Heart left ventricle (tissue), 16 donors: ENCODE results near the gene FPR1. TPM values are rescaled to one million over a fixed set of nuclear protein-coding genes. Genes with fewer than 3 reads are reported as not detected.
A peak's percentile ranks its signal among the peaks of the same experiment; 100 is the strongest.

Experiments
- ATAC-seq, 4 donors: fragments of 200-7000 bp; cut with Tn5 transposase; one replicate each; pipeline ENCODE4 v1.9.1; 2020 to 2022; ENCODE audit warnings: moderate library complexity in 4 of 4, mild to moderate bottlenecking in 3 of 4, moderate number of reproducible peaks in 1 of 4
- DNase-seq, 5 donors: peaks; one replicate each; pipeline ENCODE4 v3.0.0-alpha.2; 2020
- H3K27ac ChIP-seq, 12 donors: fragments of 200-600 bp; sonication (generic) in 4 of 12; one replicate each; pipeline versions ENCODE4 v1.5.0 to v1.8.0; 2016 to 2022; ENCODE audit warnings: mild to moderate bottlenecking in 2 of 12
- H3K27me3 ChIP-seq, 9 donors: fragments of 200-600 bp; sonication (generic) in 2 of 9; one replicate each; pipeline versions ENCODE4 v1.5.1 to v1.8.0; 2016 to 2022; ENCODE audit warnings: mild to moderate bottlenecking in 3 of 9
- H3K36me3 ChIP-seq, 9 donors: fragments of 200-600 bp; sonication (generic) in 2 of 9; one replicate each; pipeline versions ENCODE4 v1.5.0 to v1.8.0; 2018 to 2022; ENCODE audit warnings: mild to moderate bottlenecking in 2 of 9
- H3K4me1 ChIP-seq, 12 donors: fragments of 200-600 bp; sonication (generic) in 4 of 12; one replicate each; pipeline versions ENCODE4 v1.5.0 to v1.8.0; 2016 to 2022; ENCODE audit warnings: mild to moderate bottlenecking in 3 of 12
- H3K4me3 ChIP-seq, 12 donors: fragments of 200-600 bp; sonication (generic) in 4 of 12; one replicate each; pipeline versions ENCODE4 v1.5.0 to v1.8.0; 2017 to 2022; ENCODE audit warnings: mild to moderate bottlenecking in 9 of 12, moderate library complexity in 4 of 12
- H3K9me3 ChIP-seq, 12 donors: fragments of 200-600 bp; sonication (generic) in 4 of 12; one replicate each; pipeline versions ENCODE4 v1.5.0 to v1.8.0; 2016 to 2022; ENCODE audit warnings: mild to moderate bottlenecking in 1 of 12
- POLR2A ChIP-seq, 2 donors: fragments of 450-650 bp; IDR thresholded peaks; one replicate each; pipeline ENCODE4 v1.6.1; 2017; ENCODE audit warnings: antibody characterized with exemption in 2 of 2, mild to moderate bottlenecking in 2 of 2, moderate library complexity in 2 of 2
- WGBS, 4 donors: extraction: QIAGEN DNeasy Blood & Tissue Kit in 2 of 4; methylation state at CpG; one replicate each; pipeline versions ENCODE4 v1.1.5 to v1.1.7; 2013 to 2018; 5-methylcytosine and 5-hydroxymethylcytosine counted together
- intact Hi-C, 10 donors: fragments of 100-400 bp; cut with DNase I; formaldehyde crosslinking; loops; one replicate each; pipeline versions ENCODE4 v1.11.1 to v1.14.2; 2022
- polyA plus RNA-seq, 2 donors: library from polyadenylated mRNA; stranded (reverse); fragments of 200-250 nt; gene quantifications; one replicate each; pipeline ENCODE4 v1.2.3, GENCODE V29; 2013
- total RNA-seq, 9 donors: library from RNA; depleted of rRNA in 2 of 9; stranded (reverse); fragments of >200 nt in 2 of 9; fragmentation: NEBNext Ultra II Directional in 3 of 9; extraction: Animal tissue kit (Norgen Biotek cat#: 25700) in 3 of 9; gene quantifications; one replicate each; pipeline versions ENCODE4 v1.1.0 to v1.2.4, GENCODE V29; 2016 to 2023
- TF ChIP-seq, protein P1 (sequence below), 12 donors: fragments of 200-600 bp; sonication (generic) in 4 of 12; IDR thresholded peaks; one replicate each; pipeline versions ENCODE4 v1.5.0 to v1.8.0; 2018 to 2022; ENCODE audit warnings: antibody characterized with exemption in 12 of 12, mild to moderate bottlenecking in 5 of 12
- donor health status: ischemic (EF 13 %, LVEDD 7.1; RV severe dilation, severe dysfunction).
- donor health status: healthy with polysubstance abuse.
- donor health status: DM: no; HTN: yes; CAD: no.
- donor health status: DM: no; HTN: no; CAD: no.
- donor health status: ischemic (EF 25% LVEDD 6.9; RV normal size, moderate dysfunction).
- donor health status: ischemic (EF 25% LVEDD 5.7; RV mildly dilated, moderate dysfunction).
- donor health status: healthy.
- donor health status: DM: yes; HTN: yes; CAD: no.
- donor health status: ischemic (EF 35%, LVEDD 5.7; RV mildly dilated, moderate dysfunction).
- donor health status: nonischemic (EF 11% LVEDD 7.7; RV severe dilation, severe dysfunction).
- donor health status: DM: yes; HTN: yes; CAD: no.
- donor health status: PGD.
- donor health status: ischemic (EF 29% LVEDD 5.4; RV normal size, mild dysfunction).
- donor health status: nonischemic (EF 23%, LVEDD 6.1; RV moderate dilation, normal function).

The FPR1 gene
- total and polyA plus RNA-seq, 11 donors, result 0.15 to 39.4 (median 4.7) TPM

- no peak for TF ChIP-seq POLR2A (IDR thresholded peaks at IDR 0.05)
- TF ChIP-seq, protein P1, sequence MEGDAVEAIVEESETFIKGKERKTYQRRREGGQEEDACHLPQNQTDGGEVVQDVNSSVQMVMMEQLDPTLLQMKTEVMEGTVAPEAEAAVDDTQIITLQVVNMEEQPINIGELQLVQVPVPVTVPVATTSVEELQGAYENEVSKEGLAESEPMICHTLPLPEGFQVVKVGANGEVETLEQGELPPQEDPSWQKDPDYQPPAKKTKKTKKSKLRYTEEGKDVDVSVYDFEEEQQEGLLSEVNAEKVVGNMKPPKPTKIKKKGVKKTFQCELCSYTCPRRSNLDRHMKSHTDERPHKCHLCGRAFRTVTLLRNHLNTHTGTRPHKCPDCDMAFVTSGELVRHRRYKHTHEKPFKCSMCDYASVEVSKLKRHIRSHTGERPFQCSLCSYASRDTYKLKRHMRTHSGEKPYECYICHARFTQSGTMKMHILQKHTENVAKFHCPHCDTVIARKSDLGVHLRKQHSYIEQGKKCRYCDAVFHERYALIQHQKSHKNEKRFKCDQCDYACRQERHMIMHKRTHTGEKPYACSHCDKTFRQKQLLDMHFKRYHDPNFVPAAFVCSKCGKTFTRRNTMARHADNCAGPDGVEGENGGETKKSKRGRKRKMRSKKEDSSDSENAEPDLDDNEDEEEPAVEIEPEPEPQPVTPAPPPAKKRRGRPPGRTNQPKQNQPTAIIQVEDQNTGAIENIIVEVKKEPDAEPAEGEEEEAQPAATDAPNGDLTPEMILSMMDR (IDR thresholded peaks at IDR 0.05), result no peak
- no peaks in the 10 kb centered on the region for H3K36me3 ChIP-seq
- H3K4me1 ChIP-seq, result peaks cover 0 to 26% (median under 1%) of the 10 kb centered on the region in 12 donors
- DNase-seq, result no peak
- H3K27me3 ChIP-seq, result peaks cover 0 to 17% (median 0%) of the 10 kb centered on the region in 9 donors
- H3K9me3 ChIP-seq, result no peaks in the 10 kb centered on the region
- no peak overlapping the region for H3K4me3 ChIP-seq
- intact Hi-C loops, result loop anchor here in 5 of 10 donors (5.0 to 10.0 kb wide), 4 partner anchors 106 to 298 kb away; partner anchors contain the start of gene CEACAM18 (in 2 of the 5)
- ATAC-seq, result no peak
- H3K27ac ChIP-seq, result peak overlapping the region in 1 of 12 donors; percentile 80
- 52 to 65% (median 53%) methylated on average over 6 of the region's 6 CpGs for WGBS, 4 donors
These were observed 21.3 kb upstream of the FPR1 start for GRCh38 chr19:51772977-51773376.

GRCh38 chr19:51771376-51772130, 19.9 kb upstream of the FPR1 start:
- H3K4me1 ChIP-seq, result peaks cover 0 to 23% (median 0%) of the 10 kb centered on the region in 12 donors
- WGBS, 4 donors, result 47 to 49% (median 48%) methylated on average over 10 of the region's 10 CpGs
- no peak for DNase-seq
- TF ChIP-seq, protein P1 (IDR thresholded peaks at IDR 0.05), result no peak
- no peak for TF ChIP-seq POLR2A (IDR thresholded peaks at IDR 0.05)
- no peaks in the 10 kb centered on the region for H3K36me3 ChIP-seq
- intact Hi-C loops, result loop anchor here in 5 of 10 donors (5.0 to 10.0 kb wide), 4 partner anchors 104 to 297 kb away; partner anchors contain the start of gene CEACAM18 (in 2 of the 5)
- H3K9me3 ChIP-seq, result no peaks in the 10 kb centered on the region
- H3K27me3 ChIP-seq, result peaks cover 0 to 17% (median 0%) of the 10 kb centered on the region in 9 donors
- peak in 3 of 4 donors; percentile 31 to 62 (median 56) for ATAC-seq
- H3K4me3 ChIP-seq, result no peak overlapping the region
- peak overlapping the region in 2 of 12 donors; percentile 17 to 80 for H3K27ac ChIP-seq

GRCh38 chr19:51766461-51766860, 14.8 kb upstream of the FPR1 start:
- intact Hi-C loops, result no loop called here
- DNase-seq (no peak), ATAC-seq (no peak)
- TF ChIP-seq POLR2A (IDR thresholded peaks at IDR 0.05), result no peak
- TF ChIP-seq, protein P1 (IDR thresholded peaks at IDR 0.05), result no peak
- 61 to 73% (median 70%) methylated on average over 5 of the region's 5 CpGs for WGBS, 4 donors
- H3K36me3 ChIP-seq, result no peaks in the 10 kb centered on the region
- no peaks in the 10 kb centered on the region for H3K9me3 ChIP-seq
- H3K27ac ChIP-seq, result no peak overlapping the region
- H3K27me3 ChIP-seq, result peaks cover 0 to 22% (median 0%) of the 10 kb centered on the region in 9 donors
- peaks cover 0 to 42% (median 0%) of the 10 kb centered on the region in 12 donors for H3K4me1 ChIP-seq
- H3K4me3 ChIP-seq, result no peak overlapping the region

GRCh38 chr19:51765086-51765485, 13.4 kb upstream of the FPR1 start:
- Histone ChIP-seq H3K4me1 (peaks cover 0 to 35% (median 0%) of the 10 kb centered on the region in 12 donors), H3K36me3 (no peaks in the 10 kb centered on the region), H3K4me3 (no peak overlapping the region), H3K9me3 (no peaks in the 10 kb centered on the region), H3K27me3 (peaks cover 0 to 27% (median 0%) of the 10 kb centered on the region in 9 donors), H3K27ac (peak overlapping the region in 1 of 12 donors; percentile 58)
- DNase-seq, result no peak
- no peak for ATAC-seq
- WGBS, 4 donors, result 49 to 68% (median 60%) methylated on average over 5 of the region's 5 CpGs
- intact Hi-C loops, result no loop called here
- TF ChIP-seq, protein P1 (IDR thresholded peaks at IDR 0.05), result no peak
- no peak for TF ChIP-seq POLR2A (IDR thresholded peaks at IDR 0.05)
